Medulla oblongata (tissue), 1 donor: ENCODE data around the gene SRRM3.
A peak's percentile ranks its signal among the peaks of the same experiment; 100 is the strongest.
"Not testable (repeated sequence)": the region's sequence is repeated elsewhere in the genome, so short reads cannot be mapped to it uniquely, and the experiment has no call there.

Experiments used
- DNase-seq: peaks from one replicate; pipeline ENCODE4 v3.0.0-alpha.2; 2015; ENCODE audit errors: extremely low spot score

Gene SRRM3

DNA sequence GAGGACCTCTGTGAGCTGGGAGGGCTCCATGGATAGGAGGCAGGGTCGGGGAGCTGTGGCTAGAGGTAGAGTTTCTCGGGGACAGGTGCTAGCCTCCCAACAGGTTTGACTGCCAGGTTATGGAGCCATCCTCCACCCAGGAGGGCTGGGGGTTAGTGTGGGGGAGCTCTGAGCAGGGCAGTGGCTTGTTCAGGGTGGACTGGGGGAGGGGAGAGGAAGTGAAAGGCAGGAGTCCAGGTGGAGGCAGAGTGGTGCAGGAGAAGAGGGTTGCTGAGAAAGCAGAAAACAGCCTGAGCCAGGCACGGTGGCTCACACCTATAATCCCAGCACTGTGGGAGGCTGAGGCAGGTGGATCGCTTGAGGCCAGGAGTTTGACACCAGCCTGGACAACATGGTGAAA is 60.2 kb downstream of the SRRM3 start:
- DNase-seq = no peak

DNA sequence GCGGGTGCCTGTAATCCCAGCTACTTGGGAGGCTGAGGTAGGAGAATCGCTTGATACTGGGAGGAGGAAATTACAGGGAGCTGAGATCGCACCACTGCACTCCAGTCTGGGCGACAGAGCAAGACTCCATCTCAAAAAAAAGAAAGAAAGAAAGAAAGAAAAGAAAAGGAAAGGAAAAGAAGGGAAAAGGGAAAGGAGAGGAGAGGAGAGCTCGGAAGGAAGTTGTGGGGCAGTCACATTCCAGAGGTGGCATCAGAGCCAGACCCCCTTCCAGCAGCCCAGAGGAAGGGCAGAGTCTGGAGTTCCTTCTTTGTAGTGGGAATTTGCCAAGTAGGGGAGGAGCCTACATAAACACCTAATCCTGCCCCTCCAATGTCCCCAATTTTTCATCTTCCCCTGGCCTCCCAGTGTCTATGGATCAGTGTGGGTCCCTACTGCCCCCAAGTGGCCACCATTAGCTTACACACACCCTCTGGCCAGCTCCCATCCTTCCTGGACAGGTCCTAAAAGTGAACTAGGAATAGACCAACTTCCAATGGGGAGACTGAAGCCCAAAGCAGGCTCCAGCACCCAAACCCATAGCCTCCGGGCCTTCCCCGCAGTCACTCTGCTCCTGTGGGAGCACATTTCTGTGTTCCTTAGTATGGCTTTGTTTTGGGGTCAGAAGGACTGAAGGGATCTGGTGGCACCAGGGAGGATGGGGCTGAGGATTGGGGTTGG is 61.1 kb downstream of the SRRM3 start:
- DNase-seq = peak; percentile 62

DNA sequence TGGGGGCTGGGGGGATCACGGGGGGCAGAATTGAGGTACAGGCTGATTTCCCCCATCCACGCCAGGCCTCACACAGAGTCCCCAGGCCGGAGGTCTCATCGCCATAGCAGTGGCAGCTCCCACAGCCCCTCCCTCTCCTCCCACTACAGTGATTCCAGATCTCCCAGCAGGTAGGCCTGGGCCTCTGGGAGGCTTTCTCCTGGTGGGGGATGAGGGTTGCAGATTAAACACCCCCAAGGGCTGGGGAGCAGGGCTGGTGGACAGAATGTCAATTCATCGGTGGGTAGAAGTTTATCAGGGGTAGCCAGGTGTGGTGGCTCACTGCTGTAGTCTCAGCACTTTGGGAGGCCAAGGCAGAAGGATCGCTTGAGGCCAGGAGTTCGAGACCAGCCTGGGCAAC is 63.6 kb downstream of the SRRM3 start:
- DNase-seq = no peak

DNA sequence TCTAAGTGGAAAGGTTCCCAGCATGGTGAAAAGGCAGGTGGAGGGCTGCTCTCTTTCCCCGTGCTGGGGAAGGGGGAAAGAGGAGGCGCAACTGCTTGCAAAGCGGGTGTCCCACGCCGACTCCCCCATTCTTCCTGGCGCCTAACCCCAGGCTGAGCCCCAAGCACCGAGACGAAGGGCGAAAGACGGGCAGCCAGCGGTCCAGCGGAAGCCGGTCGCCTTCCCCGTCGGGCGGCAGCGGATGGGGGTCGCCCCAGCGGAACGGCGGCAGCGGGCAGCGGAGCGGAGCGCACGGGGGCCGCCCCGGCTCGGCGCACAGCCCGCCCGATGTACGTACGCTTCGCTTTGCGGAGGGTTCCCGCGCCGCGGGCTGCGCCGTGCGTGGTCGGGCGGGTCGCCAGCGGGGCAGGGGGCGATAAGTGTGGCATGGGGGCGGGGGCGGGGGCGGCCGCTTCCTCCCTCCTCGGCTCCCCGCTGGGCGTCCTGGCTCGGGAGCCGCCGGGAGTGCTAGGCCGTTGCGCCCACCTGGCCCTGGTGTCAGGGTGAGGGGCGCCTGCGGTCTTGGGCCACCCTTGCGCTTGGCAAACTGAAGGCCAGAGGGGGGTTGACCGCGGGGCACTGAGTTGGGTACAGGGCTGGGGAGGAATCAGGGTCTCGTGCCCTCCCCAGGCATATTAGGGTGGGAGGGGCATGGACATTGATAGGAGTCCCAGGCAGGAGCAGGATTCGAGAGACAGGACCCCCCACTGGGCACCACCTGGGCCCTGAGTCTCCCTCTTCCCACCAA is 65.6 kb downstream of the SRRM3 start:
- no peak for DNase-seq

DNA sequence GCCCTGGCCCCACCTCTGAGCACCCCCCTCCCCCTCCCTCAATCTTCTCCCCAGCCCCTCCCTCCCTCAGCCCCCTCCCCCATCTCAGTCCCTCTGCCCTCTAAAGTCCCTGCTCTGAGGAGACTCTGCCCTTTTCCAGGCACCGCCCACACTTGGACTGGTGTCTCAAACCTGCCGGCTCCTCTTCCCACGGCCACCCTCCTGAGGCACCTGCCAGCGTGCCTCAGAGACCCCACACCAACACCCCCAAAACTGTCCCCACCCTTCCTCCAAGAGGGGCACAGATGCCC is 66.1 kb downstream of the SRRM3 start:
- no peak for DNase-seq

DNA sequence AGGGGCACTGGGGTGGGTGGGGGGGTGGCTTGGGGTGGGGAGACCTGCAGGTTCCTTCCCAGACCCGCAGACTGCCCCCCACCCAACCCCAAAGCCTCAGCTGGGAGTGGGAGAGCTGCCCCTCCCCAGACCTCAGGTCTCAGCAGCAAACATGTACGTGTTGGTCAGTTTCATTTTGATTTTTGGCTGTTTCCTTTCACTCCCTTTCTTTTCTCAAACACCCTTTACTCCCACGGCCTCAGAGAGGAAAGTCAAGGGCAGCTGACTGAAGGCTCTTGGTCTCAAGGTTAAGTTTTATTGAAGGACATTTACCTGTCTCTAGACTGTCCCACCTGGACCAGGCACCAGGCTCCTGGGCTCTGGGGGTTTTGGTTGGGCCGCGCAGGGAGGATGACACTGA is 66.7 kb downstream of the SRRM3 start:
- DNase-seq = no peak

DNA sequence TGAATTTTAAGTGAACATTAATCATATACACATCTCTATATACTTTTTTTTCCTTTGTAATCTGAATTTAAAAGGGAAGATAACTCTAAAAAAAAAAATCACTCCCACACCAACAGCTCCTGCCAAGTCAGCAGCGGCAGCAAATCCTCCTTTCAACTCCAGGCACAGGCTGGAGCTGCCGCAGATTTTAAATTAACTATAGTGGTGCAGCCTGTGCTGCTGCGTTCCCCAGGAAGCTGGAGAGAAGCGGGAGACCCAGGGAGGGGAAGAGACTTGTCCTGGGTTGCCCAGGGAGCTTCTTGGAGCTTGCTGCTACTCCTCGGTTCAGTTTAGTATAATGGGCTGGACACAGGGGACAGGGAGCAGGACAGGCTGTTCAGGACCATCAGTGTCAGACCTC is 68.2 kb downstream of the SRRM3 start:
- no peak for DNase-seq

DNA sequence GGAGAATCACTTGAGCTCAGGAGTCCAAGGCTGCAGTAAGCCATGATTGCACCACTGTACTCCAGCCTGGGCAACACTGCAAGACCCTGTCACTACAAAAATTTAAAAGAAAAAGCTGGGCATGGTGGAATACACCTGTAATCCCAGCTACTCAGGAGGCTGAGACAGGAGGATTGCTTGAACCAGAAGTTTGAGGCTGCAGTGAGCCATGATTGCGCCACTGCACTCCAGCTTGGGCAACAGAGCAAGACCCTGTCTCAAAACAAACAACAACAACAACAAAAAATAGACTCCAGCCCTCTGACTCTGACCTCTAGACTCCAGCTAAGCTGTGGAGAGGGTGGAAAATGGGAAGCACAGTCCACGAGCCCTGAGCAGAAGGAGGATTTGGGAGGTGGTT is 69.7 kb downstream of the SRRM3 start:
- not testable (repeated sequence) for DNase-seq

DNA sequence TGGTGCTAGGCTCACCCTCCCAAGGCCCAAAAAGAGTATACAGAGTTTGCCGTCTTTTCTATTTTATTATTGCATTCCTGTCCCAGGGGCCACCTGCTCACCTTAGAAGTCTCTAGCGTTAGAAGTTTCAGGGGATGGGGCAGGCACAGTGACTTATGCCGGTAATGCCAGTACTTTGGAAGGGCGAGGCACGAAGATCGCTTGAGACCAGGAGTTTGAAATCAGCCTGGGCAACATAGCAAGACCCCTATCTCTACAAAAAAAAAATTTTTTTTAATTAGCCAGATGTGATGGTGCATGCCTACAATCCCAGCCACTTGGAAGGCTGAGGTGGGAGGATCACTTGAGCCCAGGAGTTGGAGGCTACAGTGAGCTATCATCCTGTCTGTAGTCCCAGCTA is 70.4 kb downstream of the SRRM3 start:
- no peak for DNase-seq

DNA sequence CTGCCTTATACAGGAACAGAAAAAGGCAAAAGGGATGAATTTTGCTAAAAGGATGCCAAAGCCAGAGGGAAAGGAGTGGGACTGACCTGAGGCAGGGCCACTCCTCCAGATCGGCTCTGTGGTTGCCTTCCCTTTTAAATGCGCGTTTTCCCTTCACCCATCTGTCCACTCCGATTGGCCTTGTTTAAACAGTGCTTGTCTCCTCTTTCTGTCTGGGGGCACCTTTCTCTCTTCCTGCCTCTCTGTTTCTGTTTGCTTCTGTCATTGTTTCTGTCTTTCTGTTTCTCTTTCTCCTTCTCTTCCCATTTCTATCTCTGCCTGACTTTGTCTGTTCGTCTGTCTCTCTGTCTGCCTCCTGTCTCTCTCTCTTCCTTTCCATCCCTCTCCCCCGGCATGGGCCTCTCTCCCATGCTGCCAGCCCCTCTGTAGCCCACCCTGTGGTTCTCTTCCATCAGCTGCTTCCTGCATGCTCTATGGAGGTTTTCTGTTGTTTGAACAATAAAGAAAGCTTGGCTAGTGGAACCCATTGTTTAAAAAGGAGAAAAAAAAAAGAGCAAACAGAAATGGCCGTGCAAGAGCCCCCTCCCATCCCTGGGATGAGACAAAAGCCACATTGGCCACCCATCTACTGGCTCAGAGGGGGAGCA is 71.3 kb downstream of the SRRM3 start:
- no peak for DNase-seq

DNA sequence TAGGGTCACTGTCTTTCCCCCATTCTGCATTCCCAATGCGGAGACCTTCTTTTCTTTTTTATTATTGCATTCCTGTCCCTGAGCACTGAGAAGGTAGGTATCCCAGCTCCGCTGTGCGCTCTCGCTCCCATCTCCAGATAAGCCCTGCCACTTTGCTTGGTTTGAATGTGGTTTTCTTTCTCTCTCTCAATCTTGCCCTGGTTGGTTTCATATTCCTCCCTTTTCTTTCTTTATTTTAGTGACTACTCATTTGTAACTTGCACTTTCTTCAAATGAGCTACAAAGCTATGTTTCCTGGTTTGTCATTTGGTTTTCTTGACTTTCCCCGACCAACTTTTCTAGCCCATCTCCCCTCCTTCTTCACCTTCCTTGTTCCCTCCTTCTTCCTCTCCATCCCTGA is 71.8 kb downstream of the SRRM3 start:
- DNase-seq = no peak

DNA sequence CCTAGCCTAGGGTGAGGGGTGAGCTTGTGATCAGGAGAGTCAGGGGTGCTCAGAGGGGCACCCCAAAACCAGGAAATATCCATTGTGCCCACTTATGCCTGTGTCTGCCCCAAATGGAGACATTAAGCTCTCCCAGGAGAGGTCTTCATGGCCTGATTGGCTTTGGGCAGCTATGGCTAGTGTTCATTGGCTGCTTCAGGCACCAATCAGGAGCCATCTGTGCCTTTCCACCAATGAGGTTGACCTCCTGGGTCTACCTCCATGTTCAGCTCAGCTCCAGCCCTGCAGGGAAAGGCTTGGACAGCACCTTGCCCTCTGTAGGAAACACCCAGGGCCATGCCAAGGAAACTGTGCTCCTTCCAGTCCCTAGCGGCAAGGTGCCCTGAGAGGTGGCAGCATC is 76.8 kb downstream of the SRRM3 start:
- DNase-seq = no peak

DNA sequence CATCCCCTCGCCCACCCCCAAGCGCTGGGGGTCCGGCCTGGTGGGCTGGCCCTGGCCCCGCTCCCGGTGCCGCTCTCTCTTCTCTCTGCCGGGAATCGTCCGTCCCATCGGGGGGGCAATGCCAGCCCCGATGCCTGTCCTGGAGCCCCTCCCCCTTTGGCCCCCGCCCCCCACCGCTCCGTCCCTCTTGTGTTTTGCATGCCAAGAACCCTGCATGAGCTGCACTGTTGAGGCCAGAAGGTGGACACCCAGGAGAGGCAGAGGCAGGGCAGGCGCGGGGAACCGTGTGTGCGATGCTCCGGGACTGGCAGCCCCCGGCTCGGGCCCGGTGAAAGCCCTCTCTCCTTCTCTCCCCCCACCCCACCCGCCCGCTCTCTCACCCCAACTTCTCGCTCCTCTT is 78.7 kb downstream of the SRRM3 start:
- no peak for DNase-seq

DNA sequence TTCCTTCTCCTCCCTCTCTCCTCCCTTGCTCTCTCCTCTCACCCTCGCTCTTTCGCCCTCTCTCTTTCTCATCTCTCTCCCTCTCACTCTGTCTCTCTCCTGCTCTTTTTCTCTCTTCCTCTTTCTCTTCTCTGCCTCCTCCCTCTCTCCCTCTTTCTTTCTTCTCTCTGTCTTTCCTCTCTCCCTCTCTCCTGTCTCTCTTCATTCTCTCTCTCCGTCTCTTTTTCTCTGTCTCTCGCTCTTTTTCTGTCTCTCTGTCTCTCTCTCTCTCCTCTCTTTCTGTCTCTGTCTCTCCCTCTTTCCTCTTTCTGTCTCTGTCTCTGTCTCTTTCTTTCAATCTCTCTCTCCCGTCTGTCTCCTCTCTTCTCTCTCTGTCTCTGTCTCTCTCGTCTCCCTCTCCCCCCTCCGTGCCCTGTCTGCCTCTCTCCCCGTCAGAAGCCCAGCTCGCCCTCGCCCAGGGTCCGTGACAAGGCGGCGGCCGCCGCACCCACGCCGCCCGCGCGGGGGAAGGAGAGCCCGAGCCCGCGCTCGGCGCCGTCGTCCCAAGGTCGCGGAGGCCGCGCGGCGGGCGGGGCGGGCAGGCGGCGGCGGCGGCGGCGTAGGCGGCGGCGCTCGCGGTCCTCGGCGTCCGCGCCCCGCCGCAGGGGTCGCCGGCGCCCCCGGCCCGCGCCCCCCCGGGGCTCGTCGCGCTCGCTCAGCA is 79.5 kb downstream of the SRRM3 start:
- DNase-seq = no peak

DNA sequence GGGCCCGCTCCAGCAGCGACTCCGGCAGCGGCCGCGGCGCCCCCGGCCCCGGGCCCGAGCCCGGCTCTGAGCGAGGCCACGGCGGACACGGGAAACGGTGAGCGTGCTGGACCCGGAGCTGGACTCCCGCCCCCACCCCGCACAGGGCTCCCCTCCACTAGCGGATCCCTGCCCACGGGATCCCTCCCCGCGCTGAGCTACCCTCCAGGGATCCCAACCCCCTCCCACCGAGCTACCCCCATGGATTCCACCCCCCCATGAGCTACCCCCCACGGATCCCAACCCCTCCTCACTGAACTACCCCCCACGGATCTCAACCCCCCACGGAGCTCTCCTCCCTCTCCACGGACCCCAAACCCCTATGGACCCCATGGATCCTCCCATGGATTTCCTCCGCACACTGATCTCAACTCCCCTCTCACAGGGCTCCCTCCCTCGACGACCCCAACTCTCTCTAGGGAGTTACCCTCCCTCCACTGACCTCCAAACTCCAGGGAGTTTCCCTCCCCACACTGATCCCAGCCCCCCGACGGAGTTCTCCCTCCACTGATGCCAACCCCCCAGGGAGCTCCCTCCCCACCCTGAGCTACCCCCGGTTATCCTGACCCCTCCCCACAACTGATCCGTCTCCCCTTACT is 80.1 kb downstream of the SRRM3 start:
- no peak for DNase-seq

DNA sequence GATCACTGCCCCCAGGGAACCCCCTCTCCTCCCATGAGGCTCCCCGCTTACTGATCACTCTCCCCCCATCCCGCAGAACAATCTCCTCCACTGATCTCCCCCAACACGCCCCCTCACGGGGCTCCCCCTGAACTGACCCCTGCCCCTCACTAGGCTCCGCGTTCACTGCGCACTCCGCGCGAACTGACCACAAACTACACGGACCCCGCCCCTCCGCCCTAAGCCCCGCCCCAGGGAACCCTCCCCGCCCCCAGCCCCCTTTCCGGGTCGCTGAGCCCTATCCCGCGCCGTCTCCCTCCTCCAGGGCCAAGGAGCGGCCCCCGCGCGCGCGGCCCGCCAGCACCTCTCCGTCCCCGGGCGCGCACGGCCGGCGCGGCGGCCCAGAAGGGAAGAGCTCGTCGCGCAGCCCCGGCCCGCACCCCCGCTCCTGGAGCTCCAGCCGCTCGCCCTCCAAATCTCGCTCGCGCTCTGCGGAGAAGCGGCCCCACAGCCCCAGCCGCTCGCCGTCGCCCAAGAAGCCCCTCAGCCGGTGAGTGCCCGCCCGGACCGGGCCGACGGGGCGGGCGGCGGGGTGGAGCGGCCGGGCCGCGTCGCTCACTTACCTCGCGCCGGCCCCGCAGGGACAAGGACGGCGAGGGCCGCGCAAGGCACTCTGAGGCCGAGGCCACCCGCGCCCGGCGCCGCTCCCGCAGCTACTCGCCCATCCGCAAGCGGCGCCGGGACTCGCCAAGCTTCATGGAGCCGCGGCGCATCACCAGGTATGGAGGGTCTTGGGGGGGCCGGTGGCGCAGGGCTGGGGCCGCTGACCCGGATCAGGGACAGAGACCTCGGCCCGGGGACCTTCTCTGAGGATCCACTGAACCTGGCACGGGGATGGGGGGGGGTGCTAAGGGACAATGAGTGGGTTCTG is 80.9 kb downstream of the SRRM3 start:
- DNase-seq = no peak

DNA sequence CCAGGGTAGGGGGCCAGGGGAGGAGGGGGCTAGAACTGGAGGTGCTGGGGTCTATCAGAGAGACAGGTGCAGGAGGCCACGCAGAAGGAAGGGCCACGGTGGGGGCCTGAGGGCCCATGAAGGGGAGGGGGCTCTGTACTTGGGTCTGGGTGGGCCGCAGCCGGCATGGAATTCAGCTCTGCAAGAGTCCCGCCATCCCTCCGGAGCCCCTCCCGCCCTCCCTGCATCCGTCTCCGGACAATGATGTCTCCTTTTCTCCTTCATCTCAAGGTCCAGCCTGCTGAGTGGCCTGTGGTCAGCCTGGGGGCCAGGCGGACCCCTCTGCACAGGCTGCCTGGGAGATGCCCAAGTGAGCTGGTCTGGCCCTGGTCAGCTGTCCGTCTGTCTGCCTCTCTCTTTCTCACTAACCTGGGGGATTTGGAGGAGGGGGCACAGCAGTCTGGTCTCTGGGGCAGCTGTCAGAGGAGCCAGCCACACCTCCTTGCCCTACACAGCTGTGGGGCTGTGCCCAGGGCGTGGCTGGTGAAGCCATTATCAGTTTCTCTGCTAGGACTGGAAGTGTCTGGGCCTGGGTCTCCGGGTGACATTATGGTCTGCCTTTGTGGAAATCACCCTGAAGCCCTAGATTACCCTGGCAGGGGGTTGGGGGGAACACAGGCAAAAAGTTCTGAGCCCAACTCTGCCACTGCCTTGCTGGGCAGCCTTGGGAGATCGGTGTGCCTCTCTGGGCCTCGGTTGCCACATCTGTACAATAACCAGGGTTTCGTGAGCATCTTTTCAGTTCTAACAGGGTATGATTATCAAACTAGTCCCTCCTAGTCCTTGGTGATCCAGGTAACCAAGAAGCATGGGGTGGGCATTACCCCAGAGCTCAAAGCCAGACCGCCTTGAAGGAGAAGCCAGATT is 81.8 kb downstream of the SRRM3 start:
- no peak for DNase-seq

DNA sequence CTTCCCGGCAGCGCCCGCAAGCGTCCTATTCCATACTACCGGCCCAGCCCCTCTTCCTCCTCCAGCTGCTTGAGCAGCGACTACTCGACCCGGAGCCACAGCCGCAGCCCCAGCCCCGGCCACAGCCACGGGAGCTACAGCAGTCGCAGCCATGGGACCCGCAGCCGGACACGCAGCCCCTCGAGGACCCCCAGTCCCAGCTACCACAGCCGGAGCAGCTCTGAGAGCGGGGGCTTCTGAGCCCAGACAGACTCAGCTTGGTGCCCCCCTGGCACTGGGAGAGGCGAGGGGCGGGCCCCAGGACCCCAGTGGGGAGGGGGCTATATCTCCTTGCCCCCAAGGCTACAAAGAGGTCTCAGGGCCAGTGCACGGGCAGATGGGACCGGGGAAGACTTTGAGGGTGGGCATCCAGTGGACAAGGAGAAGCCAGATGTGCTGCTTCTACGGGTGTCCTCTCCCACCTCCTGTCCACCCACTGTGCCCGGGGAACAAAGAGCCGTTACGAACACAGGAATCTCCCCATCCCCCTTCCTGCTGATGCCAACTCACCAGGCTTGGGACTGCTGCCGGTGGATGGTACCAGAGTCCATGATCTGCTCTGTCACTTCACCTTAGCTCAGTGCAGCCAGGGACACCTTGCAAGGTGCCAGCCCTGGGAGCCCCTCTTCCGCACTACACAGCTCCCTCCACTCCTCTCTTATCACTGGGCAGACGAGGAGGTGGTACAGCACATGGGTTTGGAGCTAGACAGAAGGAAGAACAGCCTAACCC is 84.1 kb downstream of the SRRM3 start:
- no peak for DNase-seq

DNA sequence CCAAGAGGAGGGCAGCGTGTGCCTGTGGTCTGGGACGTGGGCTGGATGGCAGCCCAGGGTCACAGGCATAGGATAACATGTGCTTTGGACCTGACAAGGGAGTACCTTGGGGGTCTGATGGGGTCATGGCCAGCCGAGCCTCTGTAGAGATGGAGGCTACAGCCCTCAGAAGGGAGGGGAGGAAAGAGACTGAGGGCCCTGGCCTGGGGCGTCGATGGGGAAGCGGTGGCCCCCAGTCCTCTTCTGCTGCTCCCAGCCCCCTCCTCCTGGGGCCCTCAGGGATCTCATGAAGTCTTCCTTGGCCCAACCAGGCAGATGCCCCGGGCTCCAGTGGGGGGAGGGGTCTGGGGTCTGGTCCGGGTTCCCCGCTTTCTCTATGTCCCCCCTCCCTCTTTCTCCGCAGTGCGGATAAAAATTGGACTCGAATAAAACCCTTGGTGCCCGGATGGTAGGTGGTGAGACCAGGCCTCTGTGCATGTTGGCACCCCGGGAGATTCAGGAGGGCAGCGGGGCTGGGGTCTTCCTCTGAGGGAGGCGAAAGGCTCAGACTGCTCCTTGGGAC is 85.2 kb downstream of the SRRM3 start:
- DNase-seq = no peak
